ENCODE data around the gene PLAC1.

PLAC1 gene

GRCh38 chrX:134631426-134632346, 26.6 kb downstream of the PLAC1 start:
- no peak for DNase-seq (ENCODE audit: low read depth)

- no peak for DNase-seq (ENCODE audit: low read depth)
Observed at GRCh38 chrX:134628663-134629062, 29.6 kb downstream of the PLAC1 start.

- no peak for DNase-seq (ENCODE audit: low read depth)
Observed at GRCh38 chrX:134626434-134626833, 31.8 kb downstream of the PLAC1 start.

GRCh38 chrX:134625315-134625718, 33.0 kb downstream of the PLAC1 start:
- DNase-seq (ENCODE audit: low read depth), result no peak

GRCh38 chrX:134624046-134624430, 34.2 kb downstream of the PLAC1 start:
- DNase-seq (ENCODE audit: low read depth), result no peak

- no peak for DNase-seq (ENCODE audit: low read depth)
Observed at GRCh38 chrX:134623293-134624045, 34.8 kb downstream of the PLAC1 start.

- no peak for DNase-seq (ENCODE audit: low read depth)
Observed at GRCh38 chrX:134622813-134623185, 35.5 kb downstream of the PLAC1 start.

GRCh38 chrX:134622056-134622812, 36.0 kb downstream of the PLAC1 start:
- no peak for DNase-seq (ENCODE audit: low read depth)

- no peak for DNase-seq (ENCODE audit: low read depth)
Observed at GRCh38 chrX:134619838-134620237, 38.4 kb downstream of the PLAC1 start.

GRCh38 chrX:134613396-134613795, 44.9 kb downstream of the PLAC1 start:
- no peak for DNase-seq (ENCODE audit: low read depth)

- DNase-seq (ENCODE audit: low read depth), result no peak
Observed at GRCh38 chrX:134608153-134608552, 50.1 kb downstream of the PLAC1 start.

- no peak for DNase-seq (ENCODE audit: low read depth)
Observed at GRCh38 chrX:134607523-134607922, 50.7 kb downstream of the PLAC1 start.

GRCh38 chrX:134604701-134605311, 53.5 kb downstream of the PLAC1 start:
- DNase-seq (ENCODE audit: low read depth), result no peak

GRCh38 chrX:134603806-134604700, 54.2 kb downstream of the PLAC1 start:
- no peak for DNase-seq (ENCODE audit: low read depth)

GRCh38 chrX:134602410-134602809, 55.9 kb downstream of the PLAC1 start:
- DNase-seq (ENCODE audit: low read depth), result no peak

GRCh38 chrX:134601240-134601765, 57.0 kb downstream of the PLAC1 start:
- no peak for DNase-seq (ENCODE audit: low read depth)

GRCh38 chrX:134600714-134601113, 57.6 kb downstream of the PLAC1 start:
- DNase-seq (ENCODE audit: low read depth), result no peak

- DNase-seq (ENCODE audit: low read depth), result no peak
Observed at GRCh38 chrX:134599184-134599914, 58.9 kb downstream of the PLAC1 start.

- DNase-seq (ENCODE audit: low read depth), result no peak
Observed at GRCh38 chrX:134592303-134592702, 66.0 kb downstream of the PLAC1 start.

- DNase-seq (ENCODE audit: low read depth), result no peak
Observed at GRCh38 chrX:134591502-134591901, 66.8 kb downstream of the PLAC1 start.
